ENCODE data around the gene CKB.

GRCh38 chr14:103537175-103537990 is 14.8 kb upstream of the CKB start:
- no peak for TF ChIP-seq CTCF (conservative IDR thresholded peaks at IDR 0.05 in 1 of 2, IDR thresholded peaks at IDR 0.05 in 1 of 2; ENCODE audit: low read depth in 1 of 2, low read length in 2 of 2)
- TF ChIP-seq EZH2 (IDR thresholded peaks at IDR 0.05; ENCODE audit: low read length, missing control alignments) = no peak

Data from fibroblast of lung (primary cell).